HG03558 (cell line): ENCODE measurements around the gene FOXC1.

Experiments
- ATAC-seq: cut with Tn5 transposase; IDR thresholded peaks from one replicate; pipeline ENCODE4 v1.9.1; 2021; ENCODE audit warnings: moderate number of reproducible peaks; ENCODE audit not compliant: unreplicated experiment; ENCODE audit errors: extremely low read depth

Gene FOXC1

GRCh38 chr6:1619673-1620503, 10.2 kb downstream of the FOXC1 start:
- ATAC-seq, result no peak

- ATAC-seq, result no peak
Observed at GRCh38 chr6:1620504-1621069, 10.9 kb downstream of the FOXC1 start.

- no peak for ATAC-seq
Observed at GRCh38 chr6:1621070-1621701, 11.5 kb downstream of the FOXC1 start.

- no peak for ATAC-seq
Observed at GRCh38 chr6:1622220-1622850, 12.6 kb downstream of the FOXC1 start.

GRCh38 chr6:1622851-1623768, 13.4 kb downstream of the FOXC1 start:
- no peak for ATAC-seq

- no peak for ATAC-seq
Observed at GRCh38 chr6:1623769-1624057, 14.0 kb downstream of the FOXC1 start.

- ATAC-seq, result no peak
Observed at GRCh38 chr6:1624058-1624850, 14.5 kb downstream of the FOXC1 start.

- ATAC-seq, result no peak
Observed at GRCh38 chr6:1624851-1625781, 15.4 kb downstream of the FOXC1 start.

GRCh38 chr6:1625794-1626435, 16.2 kb downstream of the FOXC1 start:
- ATAC-seq, result no peak

- no peak for ATAC-seq
Observed at GRCh38 chr6:1626481-1626880, 16.8 kb downstream of the FOXC1 start.

GRCh38 chr6:1627827-1628560, 18.3 kb downstream of the FOXC1 start:
- ATAC-seq, result no peak

- no peak for ATAC-seq
Observed at GRCh38 chr6:1629316-1629715, 19.6 kb downstream of the FOXC1 start.

GRCh38 chr6:1630212-1630770, 20.6 kb downstream of the FOXC1 start:
- no peak for ATAC-seq

GRCh38 chr6:1630771-1631217, 21.1 kb downstream of the FOXC1 start:
- no peak for ATAC-seq

GRCh38 chr6:1631251-1631650, 21.5 kb downstream of the FOXC1 start:
- no peak for ATAC-seq

- no peak for ATAC-seq
Observed at GRCh38 chr6:1633366-1634021, 23.8 kb downstream of the FOXC1 start.
